H9 (cell line): ENCODE measurements around the gene KCNMA1. TPM values are rescaled to one million over a fixed set of nuclear protein-coding genes. Genes with fewer than 3 reads are reported as not detected.

Source experiments
- DNase-seq: peaks from one replicate; pipeline ENCODE4 v3.0.0-alpha.2; 2017
- H2AFZ ChIP-seq: one replicate; pipeline ENCODE4 v1.6.1; 2013; ENCODE audit warnings: mild to moderate bottlenecking, low read length, control low read depth, moderate library complexity
- H2AK5ac ChIP-seq: 2 replicates; pipeline ENCODE4 v1.6.1; 2013; ENCODE audit warnings: low read length, control low read depth, mixed read lengths; ENCODE audit not compliant: insufficient read length
- H2BK120ac ChIP-seq: one replicate; pipeline ENCODE4 v1.6.1; 2013; ENCODE audit warnings: low read depth, mild to moderate bottlenecking, low read length, control low read depth, inconsistent platforms; ENCODE audit not compliant: poor library complexity, severe bottlenecking
- H2BK12ac ChIP-seq: 2 replicates; pipeline ENCODE4 v1.6.1; 2013; ENCODE audit warnings: low read length, control low read depth, mixed read lengths, low read depth; ENCODE audit not compliant: insufficient read length
- H2BK15ac ChIP-seq: 2 replicates; pipeline ENCODE4 v1.6.1; 2013; ENCODE audit warnings: low read depth, low read length, control low read depth
- H2BK20ac ChIP-seq: one replicate; pipeline ENCODE4 v1.6.1; 2013; ENCODE audit warnings: low read depth, mild to moderate bottlenecking, low read length, control low read depth, inconsistent platforms; ENCODE audit not compliant: poor library complexity, severe bottlenecking
- H2BK5ac ChIP-seq: 2 replicates; pipeline ENCODE4 v1.6.1; 2013; ENCODE audit warnings: low read length, control low read depth, mixed read lengths; ENCODE audit not compliant: insufficient read length
- H3K14ac ChIP-seq: 2 replicates; pipeline ENCODE4 v1.6.1; 2013; ENCODE audit warnings: low read length, control low read depth; ENCODE audit not compliant: insufficient read depth
- H3K18ac ChIP-seq: 2 replicates; pipeline ENCODE4 v1.6.1; 2013; ENCODE audit warnings: low read depth, mild to moderate bottlenecking, mixed read lengths, low read length, control low read depth; ENCODE audit not compliant: insufficient read length
- H3K23ac ChIP-seq: 2 replicates; pipeline ENCODE4 v1.6.1; 2013; ENCODE audit warnings: low read length, control low read depth, mixed read lengths, low read depth; ENCODE audit not compliant: insufficient read length
- H3K23me2 ChIP-seq: 2 replicates; pipeline ENCODE4 v1.6.1; 2013; ENCODE audit warnings: low read depth, mild to moderate bottlenecking, mixed read lengths, low read length, control low read depth; ENCODE audit not compliant: insufficient read length, poor library complexity, severe bottlenecking
- H3K27ac ChIP-seq: 2 replicates; pipeline ENCODE4 v1.5.1; 2013; ENCODE audit warnings: low read length, control low read depth, mixed read lengths, low read depth; ENCODE audit not compliant: insufficient read length
- H3K27me3 ChIP-seq: 2 replicates; pipeline ENCODE4 v1.6.1; 2013; ENCODE audit warnings: low read length, control low read depth, inconsistent platforms; ENCODE audit not compliant: insufficient read depth
- H3K4ac ChIP-seq: 2 replicates; pipeline ENCODE4 v1.6.1; 2013; ENCODE audit warnings: low read depth, mild to moderate bottlenecking, control low read depth, inconsistent platforms, low read length, moderate library complexity
- H3K4me1 ChIP-seq: 2 replicates; pipeline ENCODE4 v1.6.1; 2013; ENCODE audit warnings: low read length, control low read depth, inconsistent platforms; ENCODE audit not compliant: insufficient read depth
- H3K4me2 ChIP-seq: 2 replicates; pipeline ENCODE4 v1.6.1; 2013; ENCODE audit warnings: low read length, control low read depth, mixed read lengths; ENCODE audit not compliant: insufficient read length, insufficient read depth
- H3K56ac ChIP-seq: 2 replicates; pipeline ENCODE4 v1.6.1; 2013; ENCODE audit warnings: low read depth, mild to moderate bottlenecking, mixed read lengths, low read length, control low read depth; ENCODE audit not compliant: insufficient read length
- H3K79me1 ChIP-seq: 2 replicates; pipeline ENCODE4 v1.6.1; 2013; ENCODE audit warnings: low read depth, mild to moderate bottlenecking, moderate library complexity, low read length, control low read depth, inconsistent platforms; ENCODE audit not compliant: insufficient read depth, poor library complexity, severe bottlenecking
- H3K79me2 ChIP-seq: 2 replicates; pipeline ENCODE4 v1.6.1; 2013; ENCODE audit warnings: low read length, control low read depth, inconsistent platforms; ENCODE audit not compliant: insufficient read depth
- H3K9ac ChIP-seq: 2 replicates; pipeline ENCODE4 v1.6.1; 2013; ENCODE audit warnings: low read length, control low read depth, mixed read lengths; ENCODE audit not compliant: insufficient read length; ENCODE audit errors: extremely low read depth
- H3K9me3 ChIP-seq: one replicate; pipeline ENCODE4 v1.6.1; 2013; ENCODE audit warnings: low read depth, low read length, inconsistent platforms; ENCODE audit not compliant: control insufficient read depth
- H3T11ph ChIP-seq: one replicate; pipeline ENCODE4 v1.6.1; 2013; ENCODE audit warnings: mild to moderate bottlenecking, low read length, control low read depth, inconsistent platforms
- H4K20me1 ChIP-seq: one replicate; pipeline ENCODE4 v1.6.1; 2013; ENCODE audit not compliant: control insufficient read depth, insufficient read length, insufficient read depth
- H4K5ac ChIP-seq: 2 replicates; pipeline ENCODE4 v1.6.1; 2013; ENCODE audit warnings: low read depth, mild to moderate bottlenecking, mixed read lengths, low read length, control low read depth; ENCODE audit not compliant: insufficient read length
- H4K8ac ChIP-seq: replicated peaks from 2 replicates; pipeline ENCODE4 v1.6.1; 2013; ENCODE audit warnings: low read length, control low read depth, mixed read lengths, low read depth; ENCODE audit not compliant: insufficient read length
- H4K91ac ChIP-seq: 2 replicates; pipeline ENCODE4 v1.6.1; 2013; ENCODE audit warnings: low read depth, mild to moderate bottlenecking, moderate library complexity, mixed read lengths, low read length, control low read depth; ENCODE audit not compliant: insufficient read length
- H3K27ac Mint-ChIP-seq, 3 experiments: 2 replicates in 2 of 3; 3 replicates in 1 of 3; pipeline ENCODE4 v1.8.0; 2020 to 2021; ENCODE audit warnings: mixed read lengths in 3 of 3, mild to moderate bottlenecking in 1 of 3, moderate library complexity in 1 of 3
- H3K27me3 Mint-ChIP-seq: 2 replicates; pipeline ENCODE4 v1.8.0; 2021; ENCODE audit warnings: low read depth, mild to moderate bottlenecking, moderate library complexity, mixed read lengths
- H3K36me3 Mint-ChIP-seq, 3 experiments: 2 replicates in 2 of 3; 3 replicates in 1 of 3; pipeline ENCODE4 v1.8.0; 2020 to 2021; ENCODE audit warnings: low read depth in 3 of 3, mixed read lengths in 3 of 3; ENCODE audit not compliant: insufficient read depth in 1 of 3
- H3K4me1 Mint-ChIP-seq, 2 experiments: 2 replicates each; pipeline ENCODE4 v1.8.0; 2020; ENCODE audit warnings: mixed read lengths in 2 of 2
- H3K4me3 Mint-ChIP-seq, 2 experiments: 2 replicates in 1 of 2; 3 replicates in 1 of 2; pipeline ENCODE4 v1.8.0; 2020 to 2021; ENCODE audit warnings: mild to moderate bottlenecking in 2 of 2, mixed read lengths in 2 of 2, moderate library complexity in 1 of 2
- H3K9me3 Mint-ChIP-seq, 2 experiments: 2 replicates in 1 of 2; 3 replicates in 1 of 2; pipeline ENCODE4 v1.8.0; 2020; ENCODE audit warnings: mild to moderate bottlenecking in 2 of 2, mixed read lengths in 2 of 2, moderate library complexity in 1 of 2
- CTCF ChIP-seq: fragments of 200-600 bp; sonication (generic); conservative IDR thresholded peaks from 3 replicates; pipeline ENCODE4 v1.8.0; 2021; ENCODE audit warnings: antibody characterized with exemption, mild to moderate bottlenecking
- WGBS: extraction: QIAGEN DNeasy Blood & Tissue Kit; methylation state at CpG from one replicate; pipeline ENCODE4 v1.1.7; 2013; ENCODE audit warnings: missing lambda C conversion rate, low lambda C conversion rate, mixed read lengths; ENCODE audit not compliant: insufficient read length; ENCODE audit errors: extremely low coverage; 5-methylcytosine and 5-hydroxymethylcytosine counted together
- total RNA-seq: library from RNA; stranded (reverse); gene quantifications from 2 replicates; pipeline ENCODE4 v1.2.1, GENCODE V29; 2021

The KCNMA1 gene
- total RNA-seq, 1 experiment from 2014 or later, result 2.0 TPM

GRCh38 chr10:77486517-77486916 is 151.1 kb downstream of the KCNMA1 start:
- Histone ChIP-seq H2AK5ac (no peak overlapping the region), H2BK12ac (no peak overlapping the region), H2BK5ac (no peak overlapping the region), H3K4ac (no peak overlapping the region), H3K9ac (no peak overlapping the region), H3K4me1 (no peaks in the 10 kb centered on the region), H4K5ac (no peak overlapping the region), H3K14ac (no peak overlapping the region), H2BK15ac (no peak overlapping the region), H3K79me2 (no peaks in the 10 kb centered on the region), H3K23me2 (no peaks in the 10 kb centered on the region), H3K27me3 (no peaks in the 10 kb centered on the region), H3T11ph (no peak overlapping the region), H3K23ac (no peak overlapping the region), H4K8ac (no peak overlapping the region), H3K4me2 (no peak overlapping the region), H2BK120ac (no peak overlapping the region), H4K91ac (no peak overlapping the region), H3K9me3 (no peaks in the 10 kb centered on the region), H3K79me1 (no peaks in the 10 kb centered on the region), H3K18ac (no peak overlapping the region), H2AFZ (no peak overlapping the region), H3K27ac (no peak overlapping the region), H3K56ac (no peak overlapping the region), H2BK20ac (no peak overlapping the region), H4K20me1 (no peaks in the 10 kb centered on the region)
- H3K27ac Mint-ChIP-seq, result no peak overlapping the region
- peaks cover 5% of the 10 kb centered on the region for H3K27me3 Mint-ChIP-seq
- WGBS, result no CpG with 5 or more reads among the region's 3 CpGs
- DNase-seq, result no peak
- no peaks in the 10 kb centered on the region for H3K9me3 Mint-ChIP-seq
- no peak for TF ChIP-seq CTCF
- H3K4me1 Mint-ChIP-seq, result no peaks in the 10 kb centered on the region
- no peaks in the 10 kb centered on the region for H3K36me3 Mint-ChIP-seq
- no peak overlapping the region for H3K4me3 Mint-ChIP-seq
